HepG2 (cell line): Measurements from ENCODE around the gene TGM1. TPM values are rescaled to one million over a fixed set of nuclear protein-coding genes. Genes with fewer than 3 reads are reported as not detected.

Experiments used
- CBX1 ChIP-seq: IDR thresholded peaks from one replicate; pipeline ENCODE4 v1.6.1; 2016; ENCODE audit warnings: antibody characterized with exemption, low read depth
- ZNF501 ChIP-seq: sonication (generic); formaldehyde crosslinking; IDR thresholded peaks from 2 replicates; pipeline ENCODE4 v1.5.1; 2020; ENCODE audit warnings: mild to moderate bottlenecking, moderate library complexity, missing genetic modification reagents
- ZNF788 ChIP-seq: sonication (generic); formaldehyde crosslinking; IDR thresholded peaks from 2 replicates; pipeline ENCODE4 v1.5.0; 2020; ENCODE audit warnings: mild to moderate bottlenecking, missing genetic modification reagents, borderline replicate concordance
- polyA plus RNA-seq, 8 experiments: library from polyadenylated mRNA; depleted of rRNA in 3 of 8; stranded (reverse) in 7 of 8; unstranded in 1 of 8; fragments of >200 nt; fragmentation: Illumina TruSeq in 4 of 8; extraction: Trizol in 4 of 8; gene quantifications; 2 replicates each; pipeline versions ENCODE4 v1.2.1 to v1.2.3, GENCODE V29; 2011 to 2016; ENCODE audit warnings: low read depth in 4 of 8, missing spikeins in 1 of 8, mixed read lengths in 1 of 8; ENCODE audit not compliant: insufficient read depth in 1 of 8
- total RNA-seq, 5 experiments: library from RNA; depleted of rRNA; stranded (reverse); fragments of >200 nt; fragmentation: Illumina TruSeq; extraction: Trizol; gene quantifications; 2 replicates each; pipeline ENCODE4 v1.2.3, GENCODE V29; 2016; ENCODE audit warnings: low read depth in 1 of 5
- TF ChIP-seq, protein P1 (sequence below), 2 experiments: fragments of 450-650 bp in 1 of 2; sonication (generic) in 1 of 2; formaldehyde crosslinking in 1 of 2; IDR thresholded peaks; 2 replicates each; pipeline versions ENCODE4 v1.6.1 to v1.8.0; 2016 to 2022; ENCODE audit warnings: antibody characterized with exemption in 1 of 2, mild to moderate bottlenecking in 1 of 2, missing genetic modification reagents in 1 of 2
- TF ChIP-seq, protein P2 (sequence below), 2 experiments: sonication (generic) in 1 of 2; formaldehyde crosslinking in 1 of 2; IDR thresholded peaks; 2 replicates each; pipeline versions ENCODE4 v1.6.1 to v1.9.0; 2014 to 2022; ENCODE audit warnings: antibody characterized with exemption in 1 of 2, borderline replicate concordance in 1 of 2, inconsistent platforms in 1 of 2, low read depth in 1 of 2, missing genetic modification reagents in 1 of 2
- TF ChIP-seq, protein P3 (sequence below), 2 experiments: sonication (generic) in 1 of 2; formaldehyde crosslinking in 1 of 2; IDR thresholded peaks; 2 replicates each; pipeline versions ENCODE4 v1.4.0 to v1.6.1; 2018 to 2020; ENCODE audit warnings: missing genetic modification reagents in 2 of 2, borderline replicate concordance in 1 of 2, low read depth in 1 of 2, mild to moderate bottlenecking in 1 of 2, missing biosample characterization in 1 of 2
- TF ChIP-seq, protein P4 (sequence below): sonication (generic); formaldehyde crosslinking; IDR thresholded peaks from 2 replicates; pipeline ENCODE4 v1.5.1; 2020; ENCODE audit warnings: missing genetic modification reagents, mild to moderate bottlenecking, borderline replicate concordance

The TGM1 gene
- total and polyA plus RNA-seq, 2 of the 13 experiments (the other 11 are each of a cell fraction or from before 2014, with no cell fraction given): 3.2 to 10.6 TPM

DNA sequence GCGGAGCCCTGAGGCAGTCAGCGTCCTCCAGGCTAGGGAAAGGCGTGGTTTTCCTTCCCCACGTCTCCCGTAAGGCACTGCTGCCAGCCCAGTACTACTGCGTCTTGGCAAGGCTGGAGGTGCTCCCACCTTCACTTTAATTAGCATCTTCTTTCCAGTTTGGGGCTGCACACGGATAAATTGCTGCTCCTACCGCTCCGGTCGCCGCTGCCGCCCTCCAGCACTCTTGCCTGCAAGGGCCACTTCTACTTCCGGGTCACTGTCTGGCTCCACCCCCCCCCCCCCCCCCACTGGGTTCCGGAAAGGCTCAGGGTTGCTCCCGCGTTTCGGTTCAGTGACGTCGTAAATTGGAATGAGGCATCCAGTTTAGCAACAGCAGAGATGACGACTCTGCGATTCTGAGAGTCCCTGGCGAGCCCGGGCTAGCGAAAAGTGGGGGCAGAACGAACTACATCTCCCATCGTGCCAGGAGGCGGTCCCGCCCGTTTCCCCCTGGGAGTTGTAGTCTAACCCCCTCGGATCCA, 30.8 kb downstream of the TGM1 start, which contains the start of gene NEDD8 (continued):
- TF ChIP-seq, protein P1, sequence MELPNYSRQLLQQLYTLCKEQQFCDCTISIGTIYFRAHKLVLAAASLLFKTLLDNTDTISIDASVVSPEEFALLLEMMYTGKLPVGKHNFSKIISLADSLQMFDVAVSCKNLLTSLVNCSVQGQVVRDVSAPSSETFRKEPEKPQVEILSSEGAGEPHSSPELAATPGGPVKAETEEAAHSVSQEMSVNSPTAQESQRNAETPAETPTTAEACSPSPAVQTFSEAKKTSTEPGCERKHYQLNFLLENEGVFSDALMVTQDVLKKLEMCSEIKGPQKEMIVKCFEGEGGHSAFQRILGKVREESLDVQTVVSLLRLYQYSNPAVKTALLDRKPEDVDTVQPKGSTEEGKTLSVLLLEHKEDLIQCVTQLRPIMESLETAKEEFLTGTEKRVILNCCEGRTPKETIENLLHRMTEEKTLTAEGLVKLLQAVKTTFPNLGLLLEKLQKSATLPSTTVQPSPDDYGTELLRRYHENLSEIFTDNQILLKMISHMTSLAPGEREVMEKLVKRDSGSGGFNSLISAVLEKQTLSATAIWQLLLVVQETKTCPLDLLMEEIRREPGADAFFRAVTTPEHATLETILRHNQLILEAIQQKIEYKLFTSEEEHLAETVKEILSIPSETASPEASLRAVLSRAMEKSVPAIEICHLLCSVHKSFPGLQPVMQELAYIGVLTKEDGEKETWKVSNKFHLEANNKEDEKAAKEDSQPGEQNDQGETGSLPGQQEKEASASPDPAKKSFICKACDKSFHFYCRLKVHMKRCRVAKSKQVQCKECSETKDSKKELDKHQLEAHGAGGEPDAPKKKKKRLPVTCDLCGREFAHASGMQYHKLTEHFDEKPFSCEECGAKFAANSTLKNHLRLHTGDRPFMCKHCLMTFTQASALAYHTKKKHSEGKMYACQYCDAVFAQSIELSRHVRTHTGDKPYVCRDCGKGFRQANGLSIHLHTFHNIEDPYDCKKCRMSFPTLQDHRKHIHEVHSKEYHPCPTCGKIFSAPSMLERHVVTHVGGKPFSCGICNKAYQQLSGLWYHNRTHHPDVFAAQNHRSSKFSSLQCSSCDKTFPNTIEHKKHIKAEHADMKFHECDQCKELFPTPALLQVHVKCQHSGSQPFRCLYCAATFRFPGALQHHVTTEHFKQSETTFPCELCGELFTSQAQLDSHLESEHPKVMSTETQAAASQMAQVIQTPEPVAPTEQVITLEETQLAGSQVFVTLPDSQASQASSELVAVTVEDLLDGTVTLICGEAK (IDR thresholded peaks at IDR 0.05): peak; percentile 50; the same call in 1 of the 2 replicates
- TF ChIP-seq, protein P1 (CRISPR knock-in tag; IDR thresholded peaks at IDR 0.05): peak; percentile 89
- TF ChIP-seq, protein P2, sequence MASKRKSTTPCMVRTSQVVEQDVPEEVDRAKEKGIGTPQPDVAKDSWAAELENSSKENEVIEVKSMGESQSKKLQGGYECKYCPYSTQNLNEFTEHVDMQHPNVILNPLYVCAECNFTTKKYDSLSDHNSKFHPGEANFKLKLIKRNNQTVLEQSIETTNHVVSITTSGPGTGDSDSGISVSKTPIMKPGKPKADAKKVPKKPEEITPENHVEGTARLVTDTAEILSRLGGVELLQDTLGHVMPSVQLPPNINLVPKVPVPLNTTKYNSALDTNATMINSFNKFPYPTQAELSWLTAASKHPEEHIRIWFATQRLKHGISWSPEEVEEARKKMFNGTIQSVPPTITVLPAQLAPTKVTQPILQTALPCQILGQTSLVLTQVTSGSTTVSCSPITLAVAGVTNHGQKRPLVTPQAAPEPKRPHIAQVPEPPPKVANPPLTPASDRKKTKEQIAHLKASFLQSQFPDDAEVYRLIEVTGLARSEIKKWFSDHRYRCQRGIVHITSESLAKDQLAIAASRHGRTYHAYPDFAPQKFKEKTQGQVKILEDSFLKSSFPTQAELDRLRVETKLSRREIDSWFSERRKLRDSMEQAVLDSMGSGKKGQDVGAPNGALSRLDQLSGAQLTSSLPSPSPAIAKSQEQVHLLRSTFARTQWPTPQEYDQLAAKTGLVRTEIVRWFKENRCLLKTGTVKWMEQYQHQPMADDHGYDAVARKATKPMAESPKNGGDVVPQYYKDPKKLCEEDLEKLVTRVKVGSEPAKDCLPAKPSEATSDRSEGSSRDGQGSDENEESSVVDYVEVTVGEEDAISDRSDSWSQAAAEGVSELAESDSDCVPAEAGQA (IDR thresholded peaks at IDR 0.05; ENCODE audit: low read depth): peak; percentile 49; the same call in 1 of the 2 replicates
- TF ChIP-seq, protein P2 (CRISPR knock-in tag; IDR thresholded peaks at IDR 0.05; ENCODE audit: borderline replicate concordance): no peak
- TF ChIP-seq, protein P3, sequence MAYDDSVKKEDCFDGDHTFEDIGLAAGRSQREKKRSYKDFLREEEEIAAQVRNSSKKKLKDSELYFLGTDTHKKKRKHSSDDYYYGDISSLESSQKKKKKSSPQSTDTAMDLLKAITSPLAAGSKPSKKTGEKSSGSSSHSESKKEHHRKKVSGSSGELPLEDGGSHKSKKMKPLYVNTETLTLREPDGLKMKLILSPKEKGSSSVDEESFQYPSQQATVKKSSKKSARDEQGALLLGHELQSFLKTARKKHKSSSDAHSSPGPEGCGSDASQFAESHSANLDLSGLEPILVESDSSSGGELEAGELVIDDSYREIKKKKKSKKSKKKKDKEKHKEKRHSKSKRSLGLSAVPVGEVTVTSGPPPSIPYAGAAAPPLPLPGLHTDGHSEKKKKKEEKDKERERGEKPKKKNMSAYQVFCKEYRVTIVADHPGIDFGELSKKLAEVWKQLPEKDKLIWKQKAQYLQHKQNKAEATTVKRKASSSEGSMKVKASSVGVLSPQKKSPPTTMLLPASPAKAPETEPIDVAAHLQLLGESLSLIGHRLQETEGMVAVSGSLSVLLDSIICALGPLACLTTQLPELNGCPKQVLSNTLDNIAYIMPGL (CRISPR knock-in tag; IDR thresholded peaks at IDR 0.05; ENCODE audit: borderline replicate concordance in 1 of 2, low read depth in 1 of 2): peak; percentile 31 to 67; a peak in 2 of 4 replicates
- TF ChIP-seq, protein P4, sequence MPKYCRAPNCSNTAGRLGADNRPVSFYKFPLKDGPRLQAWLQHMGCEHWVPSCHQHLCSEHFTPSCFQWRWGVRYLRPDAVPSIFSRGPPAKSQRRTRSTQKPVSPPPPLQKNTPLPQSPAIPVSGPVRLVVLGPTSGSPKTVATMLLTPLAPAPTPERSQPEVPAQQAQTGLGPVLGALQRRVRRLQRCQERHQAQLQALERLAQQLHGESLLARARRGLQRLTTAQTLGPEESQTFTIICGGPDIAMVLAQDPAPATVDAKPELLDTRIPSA (CRISPR knock-in tag): peak; percentile 31; the same call in 1 of the 2 replicates
- peak; percentile 100 for TF ChIP-seq ZNF788 (CRISPR knock-in tag)
- TF ChIP-seq ZNF501 (CRISPR knock-in tag): 0 out of 2 replicates have a peak, but pooled peaks have one; percentile 55
- peak; percentile 4 for TF ChIP-seq CBX1
